GM19025 (cell line): Measurements from ENCODE around the gene MYH15.

ENCODE experiments used
- ATAC-seq: cut with Tn5 transposase; IDR thresholded peaks from one replicate; pipeline ENCODE4 v1.9.1; 2021; ENCODE audit warnings: mild to moderate bottlenecking, low read depth, moderate library complexity; ENCODE audit not compliant: unreplicated experiment

MYH15 gene

GRCh38 chr3:108345492-108346205, 164.7 kb downstream of the MYH15 start:
- no peak for ATAC-seq

GRCh38 chr3:108343491-108343890, 166.9 kb downstream of the MYH15 start:
- ATAC-seq = no peak

GRCh38 chr3:108342837-108343486, 167.4 kb downstream of the MYH15 start:
- peak; percentile 53 for ATAC-seq

GRCh38 chr3:108341911-108342310, 168.5 kb downstream of the MYH15 start:
- no peak for ATAC-seq

DNA sequence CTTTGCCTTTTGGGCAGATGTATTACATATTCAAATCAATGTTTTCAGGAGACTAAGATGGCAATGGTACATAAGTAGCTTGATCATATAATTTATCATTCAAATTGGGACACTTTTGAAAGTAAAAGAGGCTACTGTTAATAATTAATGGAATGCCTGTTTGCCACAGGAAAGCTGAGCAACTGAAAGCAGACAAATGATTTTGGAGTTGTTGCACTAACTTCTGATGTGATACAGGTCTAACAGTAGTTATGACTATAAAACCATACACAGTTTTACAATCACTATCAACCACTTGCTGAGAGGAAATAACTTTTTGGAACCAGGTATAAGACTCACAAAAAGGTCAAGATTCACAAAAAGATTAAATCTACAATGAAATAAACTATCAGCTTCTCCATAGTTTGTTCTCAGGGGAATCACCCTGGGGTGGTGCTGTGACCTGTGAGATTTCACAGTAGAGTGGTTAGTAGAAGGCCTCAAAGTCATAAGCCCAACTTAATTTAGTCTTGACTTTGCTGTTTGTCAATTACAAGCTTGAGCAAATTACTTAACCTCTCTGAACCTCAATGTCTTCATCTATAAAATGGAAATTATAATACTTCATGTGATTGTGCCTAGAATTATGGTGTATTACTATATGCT, 171.4 kb downstream of the MYH15 start:
- peak; percentile 42 for ATAC-seq

- no peak for ATAC-seq
These were observed 175.7 kb downstream of the MYH15 start for GRCh38 chr3:108334701-108335100.

- ATAC-seq = no peak
These were observed 176.4 kb downstream of the MYH15 start for GRCh38 chr3:108333961-108334360.

- ATAC-seq = no peak
These were observed 178.6 kb downstream of the MYH15 start for GRCh38 chr3:108331792-108332191.
